ENCODE data around the gene FAM180A.

GRCh38 chr7:135777626-135778398 is 29.2 kb upstream of the FAM180A start:
- TF ChIP-seq CTCF (conservative IDR thresholded peaks at IDR 0.05; ENCODE audit: low read length) (no peak), EZH2phosphoT487 (IDR thresholded peaks at IDR 0.05; ENCODE audit: borderline replicate concordance, low read depth, low read length) (no peak)
